Measurements from ENCODE around the gene DOCK9. TPM values are rescaled to one million over a fixed set of nuclear protein-coding genes. Genes with fewer than 3 reads are reported as not detected.
"Not testable (repeated sequence)": the region's sequence is repeated elsewhere in the genome, so short reads cannot be mapped to it uniquely, and the experiment has no call there.

DOCK9 gene
- total RNA-seq, 6 experiments from 2014 or later, result 16.5 to 24.3 (median 18.1) TPM

GRCh38 chr13:98896083-98896867, 81.6 kb downstream of the DOCK9 start:
- DNase-seq (no peak), ATAC-seq (no peak)
- no peak overlapping the region for H3K4me3 ChIP-seq
- no peak overlapping the region for H3K27ac ChIP-seq
- no peaks in the 10 kb centered on the region for H3K9me3 ChIP-seq
- H3K4me1 ChIP-seq, result no peaks in the 10 kb centered on the region
- H3K36me3 ChIP-seq, result no peaks in the 10 kb centered on the region
- H3K27me3 ChIP-seq, result no peaks in the 10 kb centered on the region
- intact Hi-C loops (cut with DNase I), result no loop called here
- TF ChIP-seq CTCF (IDR thresholded peaks at IDR 0.05) (no peak), POLR2A (IDR thresholded peaks at IDR 0.05) (no peak)
- 88% methylated on average over 8 of the region's 9 CpGs for WGBS (ENCODE audit: insufficient coverage, low coverage, low lambda C conversion rate, missing lambda C conversion rate)

GRCh38 chr13:98894814-98895213, 83.0 kb downstream of the DOCK9 start:
- H3K27me3 ChIP-seq; H3K27ac ChIP-seq; ATAC-seq; H3K4me3 ChIP-seq; H3K36me3 ChIP-seq; intact Hi-C loops (cut with DNase I); H3K9me3 ChIP-seq; H3K4me1 ChIP-seq; DNase-seq: not testable (repeated sequence)
- 100% methylated on average over 4 of the region's 8 CpGs for WGBS (ENCODE audit: insufficient coverage, low coverage, low lambda C conversion rate, missing lambda C conversion rate)

- Histone ChIP-seq H3K27me3 (no peaks in the 10 kb centered on the region), H3K4me1 (peaks cover 0 to 5% (median 0%) of the 10 kb centered on the region in 4 donors), H3K9me3 (no peaks in the 10 kb centered on the region), H3K36me3 (no peaks in the 10 kb centered on the region), H3K4me3 (no peak overlapping the region), H3K27ac (no peak overlapping the region)
- TF ChIP-seq POLR2A (IDR thresholded peaks at IDR 0.05) (no peak), CTCF (IDR thresholded peaks at IDR 0.05) (no peak)
- intact Hi-C loops (cut with DNase I), result no loop called here
- no peak for ATAC-seq
- 77% methylated on average over 5 of the region's 5 CpGs for WGBS (ENCODE audit: insufficient coverage, low coverage, low lambda C conversion rate, missing lambda C conversion rate)
- DNase-seq, result no peak
Measured at GRCh38 chr13:98893371-98893770, 84.5 kb downstream of the DOCK9 start.

- Histone ChIP-seq H3K36me3 (peaks cover 0 to 1% (median 0%) of the 10 kb centered on the region in 4 donors), H3K9me3 (no peaks in the 10 kb centered on the region), H3K4me1 (peaks cover 0 to 10% (median 0%) of the 10 kb centered on the region in 4 donors), H3K4me3 (no peak overlapping the region), H3K27me3 (no peaks in the 10 kb centered on the region), H3K27ac (no peak overlapping the region)
- WGBS (ENCODE audit: insufficient coverage, low coverage, low lambda C conversion rate, missing lambda C conversion rate), result 46% methylated on average over 3 of the region's 5 CpGs
- DNase-seq, result no peak
- intact Hi-C loops (cut with DNase I), result no loop called here
- ATAC-seq, result no peak
- TF ChIP-seq POLR2A (IDR thresholded peaks at IDR 0.05) (no peak), CTCF (IDR thresholded peaks at IDR 0.05) (no peak)
Measured at GRCh38 chr13:98892821-98893220, 85.0 kb downstream of the DOCK9 start.

- intact Hi-C loops (cut with DNase I), result no loop called here
- Histone ChIP-seq H3K27me3 (no peaks in the 10 kb centered on the region), H3K27ac (no peak overlapping the region), H3K9me3 (no peaks in the 10 kb centered on the region), H3K4me3 (no peak overlapping the region), H3K36me3 (peaks cover 0 to 3% (median 0%) of the 10 kb centered on the region in 4 donors), H3K4me1 (peaks cover 0 to 10% (median 0%) of the 10 kb centered on the region in 4 donors)
- DNase-seq (no peak), ATAC-seq (no peak)
- 67% methylated on average over 3 of the region's 3 CpGs for WGBS (ENCODE audit: insufficient coverage, low coverage, low lambda C conversion rate, missing lambda C conversion rate)
- TF ChIP-seq POLR2A (IDR thresholded peaks at IDR 0.05) (no peak), CTCF (IDR thresholded peaks at IDR 0.05) (no peak)
Measured at GRCh38 chr13:98892077-98892476, 85.8 kb downstream of the DOCK9 start.

All from right lobe of liver (tissue), 6 donors.